GM12874 (cell line): ENCODE results near the gene FCHSD2.

Source experiments
- TF ChIP-seq, protein P1 (sequence below): IDR thresholded peaks from 2 replicates; pipeline ENCODE4 v1.5.1; 2011; ENCODE audit warnings: low read depth, mild to moderate bottlenecking, control low read depth, low read length, moderate library complexity; ENCODE audit not compliant: insufficient read depth

The FCHSD2 gene

DNA sequence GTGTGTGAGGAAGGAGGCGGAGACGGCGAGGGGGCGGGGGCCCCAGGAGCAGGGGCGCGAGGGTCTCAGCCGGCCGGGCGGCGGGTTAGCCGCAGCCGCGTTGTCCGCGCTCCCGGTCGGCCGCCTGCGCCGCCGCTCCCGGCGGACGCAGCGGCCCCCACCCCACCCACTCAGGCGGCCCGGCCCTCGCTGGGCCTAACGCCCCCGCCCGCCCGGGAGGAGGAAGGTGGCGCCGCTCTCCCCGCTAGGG is at the start of gene FCHSD2:
TSS of gene FCHSD2 (minus strand) at position 191 of the 250 bp plus-strand sequence. CDS start 441 bp downstream, outside the sequence.
- TF ChIP-seq, protein P1, sequence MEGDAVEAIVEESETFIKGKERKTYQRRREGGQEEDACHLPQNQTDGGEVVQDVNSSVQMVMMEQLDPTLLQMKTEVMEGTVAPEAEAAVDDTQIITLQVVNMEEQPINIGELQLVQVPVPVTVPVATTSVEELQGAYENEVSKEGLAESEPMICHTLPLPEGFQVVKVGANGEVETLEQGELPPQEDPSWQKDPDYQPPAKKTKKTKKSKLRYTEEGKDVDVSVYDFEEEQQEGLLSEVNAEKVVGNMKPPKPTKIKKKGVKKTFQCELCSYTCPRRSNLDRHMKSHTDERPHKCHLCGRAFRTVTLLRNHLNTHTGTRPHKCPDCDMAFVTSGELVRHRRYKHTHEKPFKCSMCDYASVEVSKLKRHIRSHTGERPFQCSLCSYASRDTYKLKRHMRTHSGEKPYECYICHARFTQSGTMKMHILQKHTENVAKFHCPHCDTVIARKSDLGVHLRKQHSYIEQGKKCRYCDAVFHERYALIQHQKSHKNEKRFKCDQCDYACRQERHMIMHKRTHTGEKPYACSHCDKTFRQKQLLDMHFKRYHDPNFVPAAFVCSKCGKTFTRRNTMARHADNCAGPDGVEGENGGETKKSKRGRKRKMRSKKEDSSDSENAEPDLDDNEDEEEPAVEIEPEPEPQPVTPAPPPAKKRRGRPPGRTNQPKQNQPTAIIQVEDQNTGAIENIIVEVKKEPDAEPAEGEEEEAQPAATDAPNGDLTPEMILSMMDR: no peak

DNA sequence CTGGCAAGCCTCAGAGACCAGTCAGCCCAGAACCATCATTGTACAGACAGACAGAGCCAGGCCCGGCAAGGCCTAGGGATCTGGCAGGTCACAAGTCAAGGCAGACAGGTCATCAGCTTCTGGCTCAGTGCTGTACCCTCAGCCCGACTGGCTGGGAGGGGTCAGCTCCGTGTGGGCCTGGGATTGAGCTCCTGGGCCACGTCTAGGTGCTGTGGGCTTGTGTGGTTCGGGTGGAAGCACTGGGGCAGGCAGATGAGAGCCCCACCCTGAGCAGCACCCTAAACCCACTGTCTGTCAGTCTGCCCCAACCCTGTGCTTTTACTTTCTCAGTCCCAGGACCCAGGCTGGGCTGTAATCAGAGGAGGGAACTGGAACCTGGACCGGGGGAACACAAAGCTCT is 49.0 kb upstream of the FCHSD2 start:
- TF ChIP-seq, protein P1: no peak

DNA sequence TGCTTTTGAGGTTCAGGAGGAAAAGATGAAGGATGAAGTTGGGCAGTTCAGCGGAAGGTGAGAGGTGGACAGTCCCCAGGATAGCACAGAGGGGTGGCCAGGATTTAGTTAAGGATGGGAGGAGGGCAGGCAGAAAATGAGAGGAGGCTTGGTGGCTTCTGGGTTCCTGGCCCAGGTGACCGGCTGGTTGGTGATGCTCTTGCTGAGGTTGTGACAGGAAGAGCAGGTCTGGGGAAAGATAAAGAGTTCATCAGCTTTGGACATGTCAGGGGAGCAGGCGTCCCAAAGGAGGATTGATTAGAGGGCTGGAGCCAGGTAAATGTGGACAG is 48.4 kb upstream of the FCHSD2 start:
- TF ChIP-seq, protein P1: no peak

DNA sequence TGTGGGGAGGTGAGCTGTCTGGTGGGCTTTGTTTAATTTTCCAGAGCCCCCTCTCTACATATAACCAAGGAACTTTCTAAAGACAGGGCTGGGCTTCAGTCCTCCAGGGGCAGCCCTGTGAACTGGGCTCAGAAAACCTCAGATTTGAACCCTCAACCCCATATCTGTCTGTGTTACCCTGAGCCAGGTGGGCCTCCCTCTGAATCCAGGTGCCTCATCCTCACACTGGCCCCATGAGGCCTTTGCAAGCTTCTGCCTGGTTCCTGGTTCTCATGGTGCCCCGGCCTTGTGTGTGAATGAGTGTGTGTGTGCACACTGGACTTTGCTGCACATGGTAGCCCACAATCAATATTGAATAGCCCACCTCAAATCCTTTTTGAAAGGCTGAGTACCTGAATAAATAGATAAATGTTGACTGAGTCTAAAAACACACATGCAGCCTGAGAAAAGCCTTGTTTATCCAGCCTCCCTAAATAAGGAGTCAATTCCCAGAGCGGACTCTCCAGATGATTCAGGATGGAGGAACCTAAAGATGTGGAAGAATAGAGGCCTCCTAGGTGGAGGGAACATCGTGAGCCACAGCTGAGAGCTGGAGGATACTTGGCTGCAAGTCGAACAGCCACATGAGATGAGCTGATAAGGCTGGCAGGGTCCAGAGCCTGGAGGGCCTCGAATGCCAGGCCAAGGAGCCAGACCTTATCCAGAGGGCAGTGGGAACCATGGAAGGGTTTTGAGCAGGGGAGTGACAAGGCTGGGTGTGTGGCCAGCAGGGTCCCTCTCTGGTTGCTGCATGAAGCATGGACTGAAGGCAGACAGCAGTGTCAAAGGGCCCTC is 47.8 kb upstream of the FCHSD2 start:
- TF ChIP-seq, protein P1: no peak

DNA sequence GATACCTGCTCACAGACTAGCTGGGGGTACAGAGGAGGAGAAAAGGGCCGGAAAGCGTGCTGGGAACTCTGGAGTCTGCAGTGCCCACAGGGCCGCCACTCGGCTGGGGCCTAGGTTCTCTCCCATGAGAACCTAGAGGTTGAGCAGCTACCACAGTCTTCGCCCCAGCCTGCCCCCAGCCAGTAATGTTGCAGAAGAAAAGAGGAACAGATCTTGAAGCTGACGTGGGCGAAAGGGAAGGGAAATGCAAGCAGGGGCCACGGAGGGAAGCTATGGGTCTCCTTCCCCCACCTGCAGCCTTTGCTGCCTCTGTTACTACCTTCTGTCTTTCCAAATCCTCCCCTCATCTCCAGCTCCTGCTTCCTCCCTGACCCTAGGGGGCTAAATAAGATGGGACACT is 47.2 kb upstream of the FCHSD2 start:
- TF ChIP-seq, protein P1: no peak

DNA sequence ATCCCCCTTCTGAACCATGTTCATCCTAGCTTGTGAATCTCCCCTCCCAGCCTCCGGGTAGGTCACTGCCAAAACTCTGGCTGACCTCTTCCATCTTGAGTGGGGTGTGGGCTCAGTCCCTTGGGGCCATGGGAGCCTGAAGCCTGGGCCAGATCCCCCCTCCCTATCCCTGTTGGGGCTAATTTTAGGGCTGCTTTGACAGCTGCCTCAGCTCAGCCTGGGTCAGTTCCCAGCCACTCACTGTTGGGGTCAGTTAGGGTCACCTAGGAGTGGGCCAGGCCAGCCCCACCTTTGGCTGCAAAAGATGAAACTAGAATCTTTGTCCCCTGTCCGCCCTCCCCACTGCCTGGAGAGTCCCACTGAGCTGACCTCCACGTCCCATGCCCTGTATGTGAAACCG is 46.2 kb upstream of the FCHSD2 start:
- TF ChIP-seq, protein P1: no peak

DNA sequence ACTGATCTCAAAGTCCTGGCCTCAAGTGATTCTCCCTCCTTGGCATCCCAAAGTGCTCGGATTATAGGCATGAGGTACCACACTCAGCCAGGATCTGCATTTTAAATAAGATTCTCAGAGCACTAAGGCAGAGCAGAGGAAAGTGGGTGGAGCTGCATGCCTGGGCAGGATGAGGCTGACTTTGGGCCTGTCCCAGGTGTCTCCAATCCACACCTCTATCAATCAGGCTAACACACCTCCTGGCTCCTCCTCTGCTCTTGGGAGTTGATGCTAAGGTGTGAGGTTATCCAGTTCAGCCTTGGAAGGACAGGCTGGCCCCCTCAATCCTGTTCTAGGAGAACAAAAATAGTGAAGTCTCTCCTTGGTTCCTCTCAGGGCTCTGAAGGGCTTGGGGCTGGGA is 45.7 kb upstream of the FCHSD2 start:
- TF ChIP-seq, protein P1: no peak
